Liver (tissue), 9 donors: ENCODE data around the gene MRPL21. TPM values are rescaled to one million over a fixed set of nuclear protein-coding genes. Genes with fewer than 3 reads are reported as not detected.
A peak's percentile ranks its signal among the peaks of the same experiment; 100 is the strongest.

Experiments
- DNase-seq: peaks from one replicate; pipeline ENCODE4 v3.0.0-alpha.2; 2017; ENCODE audit warnings: low spot score
- H3K27ac ChIP-seq, 2 donors: one replicate each; pipeline ENCODE4 v1.7.0; 2013; ENCODE audit warnings: inconsistent platforms in 2 of 2, low read length in 2 of 2, control low read depth in 1 of 2, low read depth in 1 of 2, mild to moderate bottlenecking in 1 of 2
- H3K27me3 ChIP-seq, 4 donors: one replicate each; pipeline versions ENCODE4 v1.6.1 to v1.7.0; 2013; ENCODE audit warnings: low read length in 3 of 4, inconsistent platforms in 1 of 4, mild to moderate bottlenecking in 1 of 4, moderate library complexity in 1 of 4; ENCODE audit not compliant: control insufficient read depth in 4 of 4, insufficient read depth in 4 of 4
- H3K36me3 ChIP-seq, 4 donors: one replicate each; pipeline versions ENCODE4 v1.6.1 to v1.7.0; 2013; ENCODE audit warnings: low read length in 3 of 4, mild to moderate bottlenecking in 3 of 4, low read depth in 1 of 4, moderate library complexity in 1 of 4; ENCODE audit not compliant: control insufficient read depth in 4 of 4, insufficient read depth in 3 of 4
- H3K4me1 ChIP-seq, 4 donors: one replicate each; pipeline versions ENCODE4 v1.6.1 to v1.7.0; 2013; ENCODE audit warnings: low read length in 3 of 4, mild to moderate bottlenecking in 3 of 4, moderate library complexity in 1 of 4; ENCODE audit not compliant: control insufficient read depth in 4 of 4, insufficient read depth in 4 of 4
- H3K4me3 ChIP-seq, 3 donors: one replicate each; pipeline versions ENCODE4 v1.6.1 to v1.7.0; 2013; ENCODE audit warnings: low read length in 3 of 3, control low read depth in 1 of 3, low read depth in 1 of 3, mild to moderate bottlenecking in 1 of 3
- H3K9ac ChIP-seq, 2 donors: one replicate each; pipeline ENCODE4 v1.7.0; 2013; ENCODE audit warnings: low read length in 2 of 2, mild to moderate bottlenecking in 2 of 2, moderate library complexity in 2 of 2, control low read depth in 1 of 2, low read depth in 1 of 2
- H3K9me3 ChIP-seq, 4 donors: one replicate each; pipeline versions ENCODE4 v1.6.1 to v1.7.0; 2013; ENCODE audit warnings: low read length in 3 of 4; ENCODE audit not compliant: control insufficient read depth in 4 of 4
- ATF3 ChIP-seq: IDR thresholded peaks from 2 replicates; pipeline ENCODE4 v1.6.1; 2016; ENCODE audit warnings: antibody characterized with exemption
- CTCF ChIP-seq: fragments of 150-350 bp; IDR thresholded peaks from 2 replicates; pipeline ENCODE4 v1.5.1; 2017; ENCODE audit warnings: improper control_type of control experiment, low read depth, low read length; ENCODE audit not compliant: missing input control
- EGR1 ChIP-seq, 2 donors: IDR thresholded peaks; 2 replicates each; pipeline ENCODE4 v1.6.1; 2016 to 2018; ENCODE audit warnings: antibody characterized with exemption in 2 of 2, low read depth in 2 of 2
- FOXA1 ChIP-seq: IDR thresholded peaks from 2 replicates; pipeline ENCODE4 v1.6.1; 2016; ENCODE audit warnings: antibody characterized with exemption
- FOXA2 ChIP-seq: IDR thresholded peaks from 2 replicates; pipeline ENCODE4 v1.6.1; 2016; ENCODE audit warnings: antibody characterized with exemption
- GABPA ChIP-seq, 2 donors: IDR thresholded peaks in 1 of 2; conservative IDR thresholded peaks in 1 of 2; 2 replicates each; pipeline ENCODE4 v1.6.1; 2016; ENCODE audit warnings: antibody characterized with exemption in 2 of 2, mild to moderate bottlenecking in 1 of 2, moderate library complexity in 1 of 2
- HNF4A ChIP-seq, 2 donors: conservative IDR thresholded peaks; 2 replicates each; pipeline ENCODE4 v1.6.1; 2016; ENCODE audit warnings: antibody characterized with exemption in 2 of 2, mild to moderate bottlenecking in 2 of 2
- HNF4G ChIP-seq: IDR thresholded peaks from 2 replicates; pipeline ENCODE4 v1.6.1; 2016; ENCODE audit warnings: antibody characterized with exemption
- JUND ChIP-seq, 2 donors: IDR thresholded peaks; 2 replicates each; pipeline ENCODE4 v1.6.1; 2016; ENCODE audit warnings: antibody characterized with exemption in 2 of 2
- MAX ChIP-seq: IDR thresholded peaks from 2 replicates; pipeline ENCODE4 v1.6.1; 2016; ENCODE audit warnings: antibody characterized with exemption
- NR2F2 ChIP-seq: IDR thresholded peaks from 2 replicates; pipeline ENCODE4 v1.6.1; 2016; ENCODE audit warnings: antibody characterized with exemption
- RAD21 ChIP-seq, 2 donors: IDR thresholded peaks; 2 replicates each; pipeline ENCODE4 v1.6.1; 2016; ENCODE audit warnings: antibody characterized with exemption in 2 of 2, mild to moderate bottlenecking in 2 of 2
- RXRA ChIP-seq, 2 donors: IDR thresholded peaks; 2 replicates each; pipeline ENCODE4 v1.6.1; 2017 to 2018; ENCODE audit warnings: antibody characterized with exemption in 2 of 2, mild to moderate bottlenecking in 1 of 2
- SP1 ChIP-seq: IDR thresholded peaks from 2 replicates; pipeline ENCODE4 v1.6.1; 2018; ENCODE audit warnings: antibody characterized with exemption, mild to moderate bottlenecking
- TAF1 ChIP-seq: conservative IDR thresholded peaks from 2 replicates; pipeline ENCODE4 v1.6.1; 2016; ENCODE audit warnings: antibody characterized with exemption, mild to moderate bottlenecking
- YY1 ChIP-seq: IDR thresholded peaks from 2 replicates; pipeline ENCODE4 v1.6.1; 2016; ENCODE audit warnings: antibody characterized with exemption, mild to moderate bottlenecking
- WGBS: extraction: QIAGEN DNeasy Blood & Tissue Kit; methylation state at CpG from one replicate; pipeline ENCODE4 v1.1.7; 2013; 5-methylcytosine and 5-hydroxymethylcytosine counted together
- polyA plus RNA-seq, 2 donors: library from polyadenylated mRNA; stranded (reverse) in 1 of 2; unstranded in 1 of 2; fragments of 200-250 nt in 1 of 2; fragments of >200 nt in 1 of 2; fragmentation: Nextera tagmentation in 1 of 2; extraction: Ambion mirVana in 1 of 2; gene quantifications; one replicate each; pipeline versions ENCODE4 v1.2.1 to v1.2.3, GENCODE V29; 2013 to 2015
- total RNA-seq, 2 donors: library from RNA; depleted of rRNA; stranded (reverse); fragments of >200 nt; gene quantifications; one replicate each; pipeline ENCODE4 v1.2.3, GENCODE V29; 2014
- TF ChIP-seq, protein P1 (sequence below): IDR thresholded peaks from 2 replicates; pipeline ENCODE4 v1.6.1; 2016; ENCODE audit warnings: antibody characterized with exemption
- TF ChIP-seq, protein P2 (sequence below): IDR thresholded peaks from 2 replicates; pipeline ENCODE4 v1.6.1; 2016; ENCODE audit warnings: antibody characterized with exemption, mild to moderate bottlenecking
- donor health status: healthy.
- donor health status: healthy.
- donor health status: healthy.
- donor health status: healthy.
- donor health status: healthy.

Gene MRPL21
- total and polyA plus RNA-seq, 4 donors: 22.3 to 76.8 (median 35.4) TPM

DNA sequence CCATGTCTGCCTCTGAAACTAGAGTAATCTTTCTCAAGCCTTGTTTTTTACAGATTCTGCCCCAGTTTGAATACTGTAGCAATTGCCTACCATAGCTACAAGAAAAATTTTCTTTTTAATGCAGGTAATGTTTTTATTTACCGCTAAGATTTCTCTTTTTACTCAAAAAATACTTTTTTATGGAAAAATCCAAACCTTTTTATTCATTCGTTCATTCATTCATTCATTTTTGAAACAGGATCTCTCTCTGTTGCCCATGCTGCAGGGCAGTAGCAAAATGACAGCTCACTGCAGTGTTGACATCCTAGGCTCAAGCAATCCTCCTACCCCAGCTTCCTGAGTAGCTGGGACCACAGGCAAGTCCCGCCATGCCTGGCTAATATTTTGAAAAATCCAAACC, 59.3 kb downstream of the MRPL21 start:
- no peak for DNase-seq
- no peaks in the 10 kb centered on the region for H3K9me3 ChIP-seq
- H3K27me3 ChIP-seq: no peaks in the 10 kb centered on the region
- H3K9ac ChIP-seq: peak overlapping the region in 1 of 2 donors; percentile 57
- peaks cover 16 to 68% (median 46%) of the 10 kb centered on the region in 4 donors for H3K4me1 ChIP-seq
- WGBS: 63% methylated on average over 3 of the region's 3 CpGs
- H3K4me3 ChIP-seq: peak overlapping the region in 1 of 3 donors; percentile 96
- H3K27ac ChIP-seq: peak overlapping the region; percentile 96 to 98
- H3K36me3 ChIP-seq: no peaks in the 10 kb centered on the region
- TF ChIP-seq TAF1 (no peak), YY1 (no peak), EGR1 (IDR thresholded peaks at IDR 0.05; ENCODE audit: low read depth in 2 of 2) (no peak), GABPA (IDR thresholded peaks at IDR 0.05 in 1 of 2, conservative IDR thresholded peaks at IDR 0.05 in 1 of 2) (no peak), CTCF (no peak), MAX (no peak), FOXA1 (no peak), SP1 (no peak), JUND (IDR thresholded peaks at IDR 0.05) (no peak), FOXA2 (no peak), HNF4A (conservative IDR thresholded peaks at IDR 0.05) (no peak), HNF4G (no peak), ATF3 (no peak), NR2F2 (no peak)
- TF ChIP-seq, protein P1, sequence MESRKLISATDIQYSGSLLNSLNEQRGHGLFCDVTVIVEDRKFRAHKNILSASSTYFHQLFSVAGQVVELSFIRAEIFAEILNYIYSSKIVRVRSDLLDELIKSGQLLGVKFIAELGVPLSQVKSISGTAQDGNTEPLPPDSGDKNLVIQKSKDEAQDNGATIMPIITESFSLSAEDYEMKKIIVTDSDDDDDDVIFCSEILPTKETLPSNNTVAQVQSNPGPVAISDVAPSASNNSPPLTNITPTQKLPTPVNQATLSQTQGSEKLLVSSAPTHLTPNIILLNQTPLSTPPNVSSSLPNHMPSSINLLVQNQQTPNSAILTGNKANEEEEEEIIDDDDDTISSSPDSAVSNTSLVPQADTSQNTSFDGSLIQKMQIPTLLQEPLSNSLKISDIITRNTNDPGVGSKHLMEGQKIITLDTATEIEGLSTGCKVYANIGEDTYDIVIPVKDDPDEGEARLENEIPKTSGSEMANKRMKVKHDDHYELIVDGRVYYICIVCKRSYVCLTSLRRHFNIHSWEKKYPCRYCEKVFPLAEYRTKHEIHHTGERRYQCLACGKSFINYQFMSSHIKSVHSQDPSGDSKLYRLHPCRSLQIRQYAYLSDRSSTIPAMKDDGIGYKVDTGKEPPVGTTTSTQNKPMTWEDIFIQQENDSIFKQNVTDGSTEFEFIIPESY: no peak

DNA sequence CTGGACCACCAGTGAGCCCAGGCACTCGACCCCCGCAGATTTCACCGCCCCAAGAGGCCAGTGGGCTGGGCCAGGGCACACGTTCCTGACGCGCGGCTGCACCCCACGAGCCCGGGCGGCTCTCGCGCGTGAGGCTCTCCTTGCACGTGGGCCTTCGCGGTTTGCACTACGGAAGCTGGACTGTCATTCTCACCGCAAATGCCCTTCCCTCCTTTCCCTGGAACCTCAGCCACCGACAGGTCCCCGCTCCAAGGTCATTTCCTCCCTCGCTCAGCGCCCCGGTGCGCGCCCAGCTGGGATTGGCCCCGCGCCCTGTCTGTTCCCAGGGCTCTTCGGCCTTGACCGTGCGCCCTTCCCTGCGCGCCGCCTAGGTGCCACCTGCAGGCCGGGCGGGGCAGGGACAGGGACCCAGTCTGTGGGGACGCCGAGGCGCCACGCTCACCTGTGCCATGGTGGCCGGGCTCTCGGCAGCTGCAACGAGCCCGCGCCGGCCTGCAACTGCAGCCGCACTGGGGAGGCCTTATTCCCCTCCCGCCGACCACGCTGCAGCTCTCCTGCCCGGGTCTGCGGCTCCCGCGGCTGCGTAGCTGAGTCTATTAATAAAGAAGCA, 59.8 kb downstream of the MRPL21 start:
- peak; percentile 76 for DNase-seq
- Histone ChIP-seq H3K36me3 (no peaks in the 10 kb centered on the region), H3K4me1 (peaks cover 16 to 72% (median 48%) of the 10 kb centered on the region in 4 donors), H3K9me3 (no peaks in the 10 kb centered on the region), H3K27me3 (no peaks in the 10 kb centered on the region), H3K9ac (no peak overlapping the region), H3K27ac (peak overlapping the region; percentile 96 to 98), H3K4me3 (peak overlapping the region; percentile 7 to 96 (median 45))
- 2% methylated on average over 54 of the region's 54 CpGs for WGBS
- peak; percentile 85 to 90 for TF ChIP-seq RXRA (IDR thresholded peaks at IDR 0.05)
- TF ChIP-seq RAD21 (IDR thresholded peaks at IDR 0.05): peak; percentile 71 to 85
- TF ChIP-seq NR2F2: peak; percentile 40
- peak; percentile 56 for TF ChIP-seq CTCF
- TF ChIP-seq, protein P2, sequence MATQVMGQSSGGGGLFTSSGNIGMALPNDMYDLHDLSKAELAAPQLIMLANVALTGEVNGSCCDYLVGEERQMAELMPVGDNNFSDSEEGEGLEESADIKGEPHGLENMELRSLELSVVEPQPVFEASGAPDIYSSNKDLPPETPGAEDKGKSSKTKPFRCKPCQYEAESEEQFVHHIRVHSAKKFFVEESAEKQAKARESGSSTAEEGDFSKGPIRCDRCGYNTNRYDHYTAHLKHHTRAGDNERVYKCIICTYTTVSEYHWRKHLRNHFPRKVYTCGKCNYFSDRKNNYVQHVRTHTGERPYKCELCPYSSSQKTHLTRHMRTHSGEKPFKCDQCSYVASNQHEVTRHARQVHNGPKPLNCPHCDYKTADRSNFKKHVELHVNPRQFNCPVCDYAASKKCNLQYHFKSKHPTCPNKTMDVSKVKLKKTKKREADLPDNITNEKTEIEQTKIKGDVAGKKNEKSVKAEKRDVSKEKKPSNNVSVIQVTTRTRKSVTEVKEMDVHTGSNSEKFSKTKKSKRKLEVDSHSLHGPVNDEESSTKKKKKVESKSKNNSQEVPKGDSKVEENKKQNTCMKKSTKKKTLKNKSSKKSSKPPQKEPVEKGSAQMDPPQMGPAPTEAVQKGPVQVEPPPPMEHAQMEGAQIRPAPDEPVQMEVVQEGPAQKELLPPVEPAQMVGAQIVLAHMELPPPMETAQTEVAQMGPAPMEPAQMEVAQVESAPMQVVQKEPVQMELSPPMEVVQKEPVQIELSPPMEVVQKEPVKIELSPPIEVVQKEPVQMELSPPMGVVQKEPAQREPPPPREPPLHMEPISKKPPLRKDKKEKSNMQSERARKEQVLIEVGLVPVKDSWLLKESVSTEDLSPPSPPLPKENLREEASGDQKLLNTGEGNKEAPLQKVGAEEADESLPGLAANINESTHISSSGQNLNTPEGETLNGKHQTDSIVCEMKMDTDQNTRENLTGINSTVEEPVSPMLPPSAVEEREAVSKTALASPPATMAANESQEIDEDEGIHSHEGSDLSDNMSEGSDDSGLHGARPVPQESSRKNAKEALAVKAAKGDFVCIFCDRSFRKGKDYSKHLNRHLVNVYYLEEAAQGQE: no peak
- TF ChIP-seq ATF3: no peak
- peak; percentile 79 for TF ChIP-seq MAX
- TF ChIP-seq YY1: peak; percentile 50
- TF ChIP-seq HNF4A (conservative IDR thresholded peaks at IDR 0.05): peak; percentile 72 to 75
- no peak for TF ChIP-seq FOXA1
- TF ChIP-seq EGR1 (IDR thresholded peaks at IDR 0.05; ENCODE audit: low read depth in 2 of 2): peak in 1 of 2 donors; percentile 75
- peak in 1 of 2 donors; percentile 60 for TF ChIP-seq GABPA (IDR thresholded peaks at IDR 0.05 in 1 of 2, conservative IDR thresholded peaks at IDR 0.05 in 1 of 2)
- peak; percentile 93 for TF ChIP-seq SP1
